Measurements from ENCODE around the gene URI1. TPM values are rescaled to one million over a fixed set of nuclear protein-coding genes. Genes with fewer than 3 reads are reported as not detected.

Gene URI1
- total RNA-seq, 2 donors from 2014 or later, result 44.5 to 55.3 TPM

- ATAC-seq (ENCODE audit: insufficient number of reproducible peaks, low FRiP score, low read depth) (no peak), DNase-seq (ENCODE audit: low spot score) (no peak)
- Histone ChIP-seq H3K36me3 (no peaks in the 10 kb centered on the region), H3K9me3 (no peaks in the 10 kb centered on the region), H3K4me1 (ENCODE audit: control insufficient read depth in 1 of 2, low read depth in 2 of 2) (peaks cover 31 to 40% of the 10 kb centered on the region in 2 donors), H3K27me3 (replicated peaks; ENCODE audit: insufficient read depth) (no peaks in the 10 kb centered on the region), H3K27ac (no peak overlapping the region), H3K4me3 (no peak overlapping the region)
- no peak for TF ChIP-seq CTCF (IDR thresholded peaks at IDR 0.05)
Observed at GRCh38 chr19:29971002-29971401, 29.0 kb downstream of the URI1 start.

- no peak for ATAC-seq (ENCODE audit: insufficient number of reproducible peaks, low FRiP score, low read depth)
- Histone ChIP-seq H3K4me3 (no peak overlapping the region), H3K27me3 (replicated peaks; ENCODE audit: insufficient read depth) (no peaks in the 10 kb centered on the region), H3K4me1 (ENCODE audit: control insufficient read depth in 1 of 2, low read depth in 2 of 2) (peaks cover 24 to 34% of the 10 kb centered on the region in 2 donors), H3K36me3 (no peaks in the 10 kb centered on the region), H3K27ac (no peak overlapping the region), H3K9me3 (no peaks in the 10 kb centered on the region)
- TF ChIP-seq CTCF (IDR thresholded peaks at IDR 0.05), result no peak
- no peak for DNase-seq (ENCODE audit: low spot score)
Observed at GRCh38 chr19:29971648-29972047, 29.6 kb downstream of the URI1 start.

GRCh38 chr19:29974701-29975100 lies 32.7 kb downstream of the URI1 start:
- Histone ChIP-seq H3K4me1 (ENCODE audit: control insufficient read depth in 1 of 2, low read depth in 2 of 2) (peaks cover 19 to 21% of the 10 kb centered on the region in 2 donors), H3K36me3 (no peaks in the 10 kb centered on the region), H3K27ac (no peak overlapping the region), H3K9me3 (no peaks in the 10 kb centered on the region), H3K27me3 (replicated peaks; ENCODE audit: insufficient read depth) (no peaks in the 10 kb centered on the region), H3K4me3 (no peak overlapping the region)
- no peak for TF ChIP-seq CTCF (IDR thresholded peaks at IDR 0.05)
- no peak for DNase-seq (ENCODE audit: low spot score)
- ATAC-seq (ENCODE audit: insufficient number of reproducible peaks, low FRiP score, low read depth), result no peak

- Histone ChIP-seq H3K27ac (no peak overlapping the region), H3K9me3 (no peaks in the 10 kb centered on the region), H3K4me1 (ENCODE audit: control insufficient read depth in 1 of 2, low read depth in 2 of 2) (peaks cover 15 to 17% of the 10 kb centered on the region in 2 donors), H3K4me3 (no peak overlapping the region), H3K36me3 (no peaks in the 10 kb centered on the region), H3K27me3 (replicated peaks; ENCODE audit: insufficient read depth) (no peaks in the 10 kb centered on the region)
- no peak for TF ChIP-seq CTCF (IDR thresholded peaks at IDR 0.05)
- ATAC-seq (ENCODE audit: insufficient number of reproducible peaks, low FRiP score, low read depth) (no peak), DNase-seq (ENCODE audit: low spot score) (no peak)
Observed at GRCh38 chr19:29976151-29976943, 34.3 kb downstream of the URI1 start.

- Histone ChIP-seq H3K27me3 (replicated peaks; ENCODE audit: insufficient read depth) (no peaks in the 10 kb centered on the region), H3K4me1 (ENCODE audit: control insufficient read depth in 1 of 2, low read depth in 2 of 2) (peaks cover 21 to 23% of the 10 kb centered on the region in 2 donors), H3K36me3 (no peaks in the 10 kb centered on the region), H3K9me3 (no peaks in the 10 kb centered on the region), H3K27ac (no peak overlapping the region), H3K4me3 (no peak overlapping the region)
- TF ChIP-seq CTCF (IDR thresholded peaks at IDR 0.05), result no peak
- ATAC-seq (ENCODE audit: insufficient number of reproducible peaks, low FRiP score, low read depth) (no peak), DNase-seq (ENCODE audit: low spot score) (no peak)
Observed at GRCh38 chr19:29978080-29978479, 36.0 kb downstream of the URI1 start.
